Measurements from ENCODE around the gene UBXN10. TPM values are rescaled to one million over a fixed set of nuclear protein-coding genes. Genes with fewer than 3 reads are reported as not detected.
A peak's percentile ranks its signal among the peaks of the same experiment; 100 is the strongest.

Gene UBXN10
- polyA plus RNA-seq, 6 donors from 2014 or later, result 0.06 to 0.82 (median 0.16) TPM; not detected in 1

GRCh38 chr1:20180129-20180843, 5.6 kb upstream of the UBXN10 start:
- Mint-ChIP-seq H3K4me1 (peaks cover 10 to 15% (median 11%) of the 10 kb centered on the region in 3 donors), H3K27ac (peak overlapping the region in 1 of 6 donors; percentile 60), H3K9me3 (peaks cover 4 to 13% (median 8%) of the 10 kb centered on the region in 7 donors), H3K4me3 (peak overlapping the region in 1 of 8 donors; percentile 27), H3K27me3 (peaks cover 26 to 57% (median 29%) of the 10 kb centered on the region in 3 donors), H3K36me3 (peaks cover 0 to 13% of the 10 kb centered on the region in 2 donors)
- DNase-seq (no peak), ATAC-seq (ENCODE audit: low read depth in 2 of 2) (no peak)

- Mint-ChIP-seq H3K27ac (no peak overlapping the region), H3K27me3 (peaks cover 29 to 59% (median 32%) of the 10 kb centered on the region in 3 donors), H3K4me1 (peaks cover 13 to 17% (median 16%) of the 10 kb centered on the region in 3 donors), H3K4me3 (no peak overlapping the region), H3K36me3 (peaks cover 0 to 13% of the 10 kb centered on the region in 2 donors), H3K9me3 (peaks cover 4 to 13% (median 8%) of the 10 kb centered on the region in 7 donors)
- ATAC-seq (ENCODE audit: low read depth in 2 of 2) (no peak), DNase-seq (no peak)
Observed at GRCh38 chr1:20180844-20181207, 5.1 kb upstream of the UBXN10 start.

GRCh38 chr1:20182415-20182814, 3.5 kb upstream of the UBXN10 start:
- peaks cover 4 to 13% (median 8%) of the 10 kb centered on the region in 7 donors for H3K9me3 Mint-ChIP-seq
- DNase-seq, result no peak
- peaks cover 34 to 57% (median 38%) of the 10 kb centered on the region in 3 donors for H3K27me3 Mint-ChIP-seq
- H3K4me3 Mint-ChIP-seq, result peak overlapping the region in 1 of 8 donors; percentile 61
- ATAC-seq (ENCODE audit: low read depth in 2 of 2), result no peak
- H3K27ac Mint-ChIP-seq, result no peak overlapping the region
- peaks cover 23 to 24% (median 24%) of the 10 kb centered on the region in 3 donors for H3K4me1 Mint-ChIP-seq
- peaks cover 0 to 13% of the 10 kb centered on the region in 2 donors for H3K36me3 Mint-ChIP-seq

- ATAC-seq (ENCODE audit: low read depth in 2 of 2), result no peak
- Mint-ChIP-seq H3K27ac (no peak overlapping the region), H3K4me1 (peaks cover 23 to 26% (median 24%) of the 10 kb centered on the region in 3 donors), H3K36me3 (peaks cover 0 to 16% of the 10 kb centered on the region in 2 donors), H3K9me3 (peaks cover 4 to 13% (median 8%) of the 10 kb centered on the region in 7 donors), H3K27me3 (peaks cover 40 to 57% (median 44%) of the 10 kb centered on the region in 3 donors), H3K4me3 (peak overlapping the region in 2 of 8 donors; percentile 59 to 63)
- DNase-seq, result no peak
Observed at GRCh38 chr1:20183035-20183434, 2.9 kb upstream of the UBXN10 start.

GRCh38 chr1:20183616-20184271, 2.2 kb upstream of the UBXN10 start:
- DNase-seq, result no peak
- peaks cover 23 to 30% (median 24%) of the 10 kb centered on the region in 3 donors for H3K4me1 Mint-ChIP-seq
- peaks cover 4 to 13% (median 8%) of the 10 kb centered on the region in 7 donors for H3K9me3 Mint-ChIP-seq
- peaks cover 47 to 64% (median 52%) of the 10 kb centered on the region in 3 donors for H3K27me3 Mint-ChIP-seq
- H3K36me3 Mint-ChIP-seq, result peaks cover 0 to 21% of the 10 kb centered on the region in 2 donors
- peak overlapping the region in 4 of 8 donors; percentile 32 to 63 (median 52) for H3K4me3 Mint-ChIP-seq
- peak overlapping the region in 3 of 6 donors; percentile 24 to 79 (median 78) for H3K27ac Mint-ChIP-seq
- ATAC-seq (ENCODE audit: low read depth in 2 of 2), result no peak

- Mint-ChIP-seq H3K4me3 (peak overlapping the region in 7 of 8 donors; percentile 67 to 87 (median 72)), H3K4me1 (peaks cover 23 to 24% (median 24%) of the 10 kb centered on the region in 3 donors), H3K27ac (peak overlapping the region in 3 of 6 donors; percentile 26 to 77 (median 56)), H3K36me3 (peaks cover 0 to 16% of the 10 kb centered on the region in 2 donors), H3K9me3 (peaks cover 2 to 7% (median 4%) of the 10 kb centered on the region in 7 donors), H3K27me3 (peaks cover 54 to 64% (median 54%) of the 10 kb centered on the region in 3 donors)
- ATAC-seq (ENCODE audit: low read depth in 2 of 2) (no peak), DNase-seq (no peak)
Observed at GRCh38 chr1:20184481-20184900, 1.4 kb upstream of the UBXN10 start.

GRCh38 chr1:20184997-20185833, 681 bp upstream of the UBXN10 start:
- Mint-ChIP-seq H3K4me3 (peak overlapping the region; percentile 53 to 87 (median 72)), H3K4me1 (peaks cover 23 to 24% (median 24%) of the 10 kb centered on the region in 3 donors), H3K9me3 (peaks cover 0 to 2% (median 0%) of the 10 kb centered on the region in 7 donors), H3K27ac (peak overlapping the region; percentile 27 to 94 (median 68)), H3K27me3 (peaks cover 55 to 63% (median 58%) of the 10 kb centered on the region in 3 donors), H3K36me3 (peaks cover 0 to 9% of the 10 kb centered on the region in 2 donors)
- peak; percentile 22 for ATAC-seq (ENCODE audit: low read depth in 2 of 2)
- DNase-seq, result no peak

GRCh38 chr1:20187103-20187812, 1.4 kb downstream of the UBXN10 start:
- peaks cover 0 to 2% (median 0%) of the 10 kb centered on the region in 7 donors for H3K9me3 Mint-ChIP-seq
- DNase-seq, result no peak
- H3K27me3 Mint-ChIP-seq, result peaks cover 58 to 68% (median 63%) of the 10 kb centered on the region in 3 donors
- H3K4me3 Mint-ChIP-seq, result peak overlapping the region in 2 of 8 donors; percentile 55 to 83
- H3K27ac Mint-ChIP-seq, result peak overlapping the region in 1 of 6 donors; percentile 2
- peaks cover 0 to 7% of the 10 kb centered on the region in 2 donors for H3K36me3 Mint-ChIP-seq
- ATAC-seq (ENCODE audit: low read depth in 2 of 2), result no peak
- peaks cover 23 to 24% (median 24%) of the 10 kb centered on the region in 3 donors for H3K4me1 Mint-ChIP-seq

GRCh38 chr1:20187813-20188454, 2.0 kb downstream of the UBXN10 start:
- DNase-seq (no peak), ATAC-seq (ENCODE audit: low read depth in 2 of 2) (no peak)
- H3K36me3 Mint-ChIP-seq, result peaks cover 0 to 7% of the 10 kb centered on the region in 2 donors
- H3K27me3 Mint-ChIP-seq, result peaks cover 65 to 70% (median 70%) of the 10 kb centered on the region in 3 donors
- no peak overlapping the region for H3K4me3 Mint-ChIP-seq
- H3K9me3 Mint-ChIP-seq, result peaks cover 0 to 2% (median 0%) of the 10 kb centered on the region in 7 donors
- H3K27ac Mint-ChIP-seq, result peak overlapping the region in 2 of 6 donors; percentile 11 to 18
- H3K4me1 Mint-ChIP-seq, result peaks cover 23 to 24% (median 24%) of the 10 kb centered on the region in 3 donors

GRCh38 chr1:20188455-20188817, 2.5 kb downstream of the UBXN10 start:
- Mint-ChIP-seq H3K9me3 (peaks cover 0 to 2% (median 0%) of the 10 kb centered on the region in 7 donors), H3K36me3 (peaks cover 0 to 7% of the 10 kb centered on the region in 2 donors), H3K27ac (no peak overlapping the region), H3K4me1 (peaks cover 23 to 24% (median 24%) of the 10 kb centered on the region in 3 donors), H3K4me3 (no peak overlapping the region), H3K27me3 (peaks cover 67 to 69% (median 67%) of the 10 kb centered on the region in 3 donors)
- DNase-seq, result no peak
- no peak for ATAC-seq (ENCODE audit: low read depth in 2 of 2)

- Mint-ChIP-seq H3K4me3 (no peak overlapping the region), H3K36me3 (peaks cover 0 to 7% of the 10 kb centered on the region in 2 donors), H3K27me3 (peaks cover 57 to 58% (median 58%) of the 10 kb centered on the region in 3 donors), H3K9me3 (peaks cover 0 to 1% (median 0%) of the 10 kb centered on the region in 7 donors), H3K27ac (no peak overlapping the region), H3K4me1 (peaks cover 18 to 20% (median 19%) of the 10 kb centered on the region in 3 donors)
- DNase-seq (no peak), ATAC-seq (ENCODE audit: low read depth in 2 of 2) (no peak)
Observed at GRCh38 chr1:20189664-20190063, 3.8 kb downstream of the UBXN10 start.
